ENCODE results near the gene ZNF8. TPM values are rescaled to one million over a fixed set of nuclear protein-coding genes. Genes with fewer than 3 reads are reported as not detected.
A peak's percentile ranks its signal among the peaks of the same experiment; 100 is the strongest.

ZNF8 gene
- total RNA-seq, 1 experiment from 2014 or later: 6.4 TPM

DNA sequence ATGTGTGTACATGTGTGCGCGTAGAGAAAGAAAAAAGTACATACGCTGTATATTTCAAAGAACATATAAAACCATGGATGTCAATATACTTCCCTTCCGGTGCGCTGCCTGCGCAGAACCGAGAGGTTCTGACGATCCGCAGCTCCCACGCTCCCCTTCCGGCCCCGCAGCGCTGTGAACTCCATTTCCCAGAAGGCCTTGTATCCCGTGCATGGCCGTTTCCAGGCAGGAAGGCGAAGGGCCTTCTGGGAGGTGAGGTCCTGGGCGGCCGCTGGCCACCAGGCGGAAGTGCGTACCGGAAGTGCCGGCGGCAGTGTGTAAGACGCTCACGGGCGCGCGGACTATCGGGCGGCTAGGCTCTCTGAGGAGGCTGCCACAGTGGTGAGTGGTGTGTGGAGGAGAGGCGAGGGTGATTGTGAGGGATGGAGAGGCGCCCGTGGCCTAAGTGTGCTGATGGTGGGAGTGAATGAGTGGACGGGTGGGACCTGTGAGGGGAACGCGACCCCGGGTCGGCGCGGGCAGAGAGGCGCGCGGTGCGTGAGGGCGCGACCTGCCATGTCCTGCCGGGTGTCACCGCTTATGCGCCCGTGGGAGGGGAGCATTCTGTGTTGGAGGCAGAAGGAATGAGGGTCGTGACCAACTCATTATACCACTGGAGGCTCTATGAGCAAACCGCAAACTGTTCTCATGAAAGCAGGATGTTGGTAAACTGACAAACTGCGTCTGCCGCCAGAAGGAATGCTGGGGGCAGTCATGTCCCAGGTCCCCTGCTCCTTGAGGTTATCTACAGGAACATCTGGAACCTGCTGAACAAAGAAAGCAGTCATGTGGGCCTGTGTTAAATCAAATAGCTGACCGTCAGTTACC is 26.5 kb downstream of the ZNF8 start, which contains the start of gene ERVK3-1:
Gene ERVK3-1 (plus strand): TSS at position 313 of the 867 bp plus-strand sequence. CDS start 6,792 bp downstream, outside the sequence.
- CTCF ChIA-PET: no interaction called here
- H3K9me3 ChIP-seq (ENCODE audit: insufficient read depth, low read depth): no peaks in the 10 kb centered on the region

DNA sequence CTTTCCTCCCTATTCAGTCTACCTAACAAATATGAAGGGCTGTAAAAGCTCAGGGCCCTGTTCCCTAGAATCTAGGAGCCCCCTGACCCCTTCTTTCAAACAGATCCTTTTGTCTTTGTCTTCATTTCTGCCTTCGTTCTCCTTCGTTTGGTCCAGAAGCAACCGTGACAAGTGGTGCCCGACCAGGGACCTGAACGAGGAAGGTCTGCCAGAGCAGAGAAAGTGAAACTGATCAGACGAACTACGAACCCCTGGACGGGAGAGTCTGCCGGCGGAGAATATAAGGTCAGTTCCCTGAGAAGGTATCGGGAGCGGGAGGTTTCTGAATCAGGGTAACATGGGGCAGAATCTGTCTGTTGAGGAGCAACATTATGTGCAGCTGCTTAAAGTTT is 27.2 kb downstream of the ZNF8 start:
- H3K9me2 ChIP-seq (ENCODE audit: insufficient read depth): no peaks in the 10 kb centered on the region
- H3K27me3 ChIP-seq (ENCODE audit: insufficient read depth, low read depth): no peaks in the 10 kb centered on the region
- H4K20me1 ChIP-seq (ENCODE audit: insufficient read depth): no peaks in the 10 kb centered on the region
- no peaks in the 10 kb centered on the region for H3K9me3 ChIP-seq (ENCODE audit: insufficient read depth, low read depth)
- H3K36me3 ChIP-seq (ENCODE audit: low read depth): no peaks in the 10 kb centered on the region
- H3K4me2 ChIP-seq: peak overlapping the region; percentile 97
- H3F3A ChIP-seq (ENCODE audit: insufficient read depth, low read depth): no peaks in the 10 kb centered on the region; the same call in 1 of the 2 replicates
- DNase-seq: peak in 1 of 2 experiments; percentile 6
- peak overlapping the region; percentile 94 for H3K4me3 ChIP-seq
- H3K79me2 ChIP-seq (ENCODE audit: low read depth): peaks cover 18% of the 10 kb centered on the region
- BruUV-seq (replicated peaks): no TSS peak
- CTCF ChIA-PET: no interaction called here
- intact Hi-C loops (cut with micrococcal nuclease; ENCODE audit: unreplicated experiment): loop anchor here (1.0 to 2.0 kb wide), 3 partner anchors 21 to 747 kb away; partner anchors contain the start of genes ZNF550, ZNF8 and ZSCAN22
- POLR2A ChIA-PET (ENCODE audit: unreplicated experiment): no interaction called here
- H3K27ac ChIP-seq: no peak overlapping the region
- H2AFZ ChIP-seq: peak overlapping the region; percentile 94
- TF ChIP-seq EZH2 (IDR thresholded peaks at IDR 0.05; ENCODE audit: low read depth): no peak
- TF ChIP-seq, protein P1, sequence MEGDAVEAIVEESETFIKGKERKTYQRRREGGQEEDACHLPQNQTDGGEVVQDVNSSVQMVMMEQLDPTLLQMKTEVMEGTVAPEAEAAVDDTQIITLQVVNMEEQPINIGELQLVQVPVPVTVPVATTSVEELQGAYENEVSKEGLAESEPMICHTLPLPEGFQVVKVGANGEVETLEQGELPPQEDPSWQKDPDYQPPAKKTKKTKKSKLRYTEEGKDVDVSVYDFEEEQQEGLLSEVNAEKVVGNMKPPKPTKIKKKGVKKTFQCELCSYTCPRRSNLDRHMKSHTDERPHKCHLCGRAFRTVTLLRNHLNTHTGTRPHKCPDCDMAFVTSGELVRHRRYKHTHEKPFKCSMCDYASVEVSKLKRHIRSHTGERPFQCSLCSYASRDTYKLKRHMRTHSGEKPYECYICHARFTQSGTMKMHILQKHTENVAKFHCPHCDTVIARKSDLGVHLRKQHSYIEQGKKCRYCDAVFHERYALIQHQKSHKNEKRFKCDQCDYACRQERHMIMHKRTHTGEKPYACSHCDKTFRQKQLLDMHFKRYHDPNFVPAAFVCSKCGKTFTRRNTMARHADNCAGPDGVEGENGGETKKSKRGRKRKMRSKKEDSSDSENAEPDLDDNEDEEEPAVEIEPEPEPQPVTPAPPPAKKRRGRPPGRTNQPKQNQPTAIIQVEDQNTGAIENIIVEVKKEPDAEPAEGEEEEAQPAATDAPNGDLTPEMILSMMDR (conservative IDR thresholded peaks at IDR 0.05): no peak
- peaks cover 6% of the 10 kb centered on the region for H3K4me1 ChIP-seq (replicated peaks; ENCODE audit: insufficient read depth)

More for the DNA sequence above, 26.5 kb downstream of the ZNF8 start, which contains the start of gene ERVK3-1:
- H2AFZ ChIP-seq: peak within 1 kb of the TSS; percentile 94
- no peaks in the 10 kb centered on the region for H3K27me3 ChIP-seq (ENCODE audit: insufficient read depth, low read depth)
- H3K79me2 ChIP-seq (ENCODE audit: low read depth): peaks cover 18% of the 10 kb centered on the region
- peak; percentile 87 to 91 for DNase-seq
- no TSS peak for BruUV-seq (replicated peaks)
- POLR2A ChIA-PET (ENCODE audit: unreplicated experiment): interaction anchor here (0.5 to 1.0 kb wide), 5 partner anchors 22 to 559 kb away, joined by 3 to 20 read pairs (median 4); partner anchors contain the start of genes ZNF776 and ZSCAN22
- H3K4me3 ChIP-seq: peak within 1 kb of the TSS; percentile 94
- no peaks in the 10 kb centered on the region; the same call in 1 of the 2 replicates for H3F3A ChIP-seq (ENCODE audit: insufficient read depth, low read depth)
- no peaks in the 10 kb centered on the region for H3K36me3 ChIP-seq (ENCODE audit: low read depth)
- peaks cover 6% of the 10 kb centered on the region for H3K4me1 ChIP-seq (replicated peaks; ENCODE audit: insufficient read depth)
- TF ChIP-seq, protein P1 (conservative IDR thresholded peaks at IDR 0.05): no peak
- H3K4me2 ChIP-seq: peak within 1 kb of the TSS; percentile 97
- intact Hi-C loops (cut with micrococcal nuclease; ENCODE audit: unreplicated experiment): loop anchor here (1.0 to 2.0 kb wide), 3 partner anchors 22 to 746 kb away; partner anchors contain the start of genes ZNF550, ZNF8 and ZSCAN22
- no peaks in the 10 kb centered on the region for H4K20me1 ChIP-seq (ENCODE audit: insufficient read depth)
- H3K27ac ChIP-seq: no peak within 1 kb of the TSS
- no peaks in the 10 kb centered on the region for H3K9me2 ChIP-seq (ENCODE audit: insufficient read depth)

GRCh38 chr19:58307736-58308135 is 29.0 kb downstream of the ZNF8 start:
- CTCF ChIA-PET: no interaction called here
- BruUV-seq (replicated peaks): no TSS peak

More at GRCh38 chr19:58307736-58308135, 29.0 kb downstream of the ZNF8 start:
- Histone ChIP-seq H3K79me2 (ENCODE audit: low read depth) (peaks cover 18% of the 10 kb centered on the region), H4K20me1 (ENCODE audit: insufficient read depth) (no peaks in the 10 kb centered on the region), H3K27ac (no peak overlapping the region), H2AFZ (no peak overlapping the region), H3K4me1 (replicated peaks; ENCODE audit: insufficient read depth) (peaks cover 6% of the 10 kb centered on the region), H3F3A (ENCODE audit: insufficient read depth, low read depth) (no peaks in the 10 kb centered on the region; the same call in 1 of the 2 replicates), H3K27me3 (ENCODE audit: insufficient read depth, low read depth) (no peaks in the 10 kb centered on the region), H3K4me2 (no peak overlapping the region), H3K36me3 (ENCODE audit: low read depth) (0 out of 2 replicates have a peak, but pooled peaks cover 6% of the 10 kb centered on the region), H3K4me3 (no peak overlapping the region), H3K9me3 (ENCODE audit: insufficient read depth, low read depth) (no peaks in the 10 kb centered on the region), H3K9me2 (ENCODE audit: insufficient read depth) (no peaks in the 10 kb centered on the region)
- DNase-seq: no peak
- no peak for TF ChIP-seq EZH2 (IDR thresholded peaks at IDR 0.05; ENCODE audit: low read depth)
- TF ChIP-seq, protein P1 (conservative IDR thresholded peaks at IDR 0.05): no peak
- intact Hi-C loops (cut with micrococcal nuclease; ENCODE audit: unreplicated experiment): no loop called here
- POLR2A ChIA-PET (ENCODE audit: unreplicated experiment): no interaction called here

All from PC-9 (cell line).